NK-92 (cell line): ENCODE measurements around the gene DDX51.
"Not testable (repeated sequence)": the region's sequence is repeated elsewhere in the genome, so short reads cannot be mapped to it uniquely, and the experiment has no call there.

Experiments
- DNase-seq: peaks from one replicate; lab custom pipeline; 2025; ENCODE audit not compliant: unreplicated experiment; lab: John Stamatoyannopoulos, UW

DDX51 gene

GRCh38 chr12:132141976-132142678 is 2.0 kb downstream of the DDX51 start:
- no peak for DNase-seq

DNA sequence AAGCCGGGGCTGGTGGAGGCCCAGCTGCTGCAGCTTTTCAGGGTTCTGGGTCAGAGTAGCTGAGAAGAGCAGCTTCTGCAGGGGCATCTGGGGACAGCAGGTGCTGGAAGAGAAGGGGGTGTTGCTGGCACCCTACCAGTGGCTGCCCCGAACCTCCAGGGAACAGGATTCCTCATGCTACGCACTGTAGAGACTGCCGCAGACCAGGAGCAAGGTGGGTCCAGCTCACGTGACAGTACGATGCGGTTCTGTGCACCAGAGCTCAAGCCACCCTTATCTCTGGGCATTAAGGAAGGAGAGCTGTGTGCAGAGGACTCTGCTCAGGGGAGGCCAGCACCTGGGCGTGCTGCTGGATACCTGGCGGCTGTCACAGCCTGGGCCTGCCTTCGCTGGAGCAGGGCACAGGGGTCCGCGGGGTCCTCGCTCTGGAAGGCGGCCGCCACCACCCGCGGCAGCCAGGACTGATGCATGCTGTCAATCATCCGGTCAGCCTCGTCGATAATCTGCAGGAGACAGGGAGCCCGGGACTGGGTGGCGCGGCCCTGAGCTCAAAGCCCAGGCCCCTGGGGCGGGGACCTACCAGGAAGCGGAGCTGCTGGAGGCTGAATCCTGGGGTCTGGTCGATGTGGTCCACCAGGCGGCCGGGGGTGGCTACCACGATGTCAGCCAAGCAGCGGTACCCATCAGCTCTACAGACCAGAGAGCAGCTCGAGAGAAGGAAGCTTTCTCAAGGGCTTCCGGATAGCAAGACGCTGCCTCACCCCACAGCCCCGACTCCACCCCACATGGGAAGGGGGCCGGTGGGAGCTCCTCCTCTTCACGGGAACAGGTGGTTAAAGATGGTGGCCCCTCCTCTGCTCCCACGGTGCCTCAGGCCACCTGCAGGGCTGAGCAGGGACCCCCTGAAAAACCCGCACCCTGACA is 2.9 kb downstream of the DDX51 start:
- DNase-seq: no peak

DNA sequence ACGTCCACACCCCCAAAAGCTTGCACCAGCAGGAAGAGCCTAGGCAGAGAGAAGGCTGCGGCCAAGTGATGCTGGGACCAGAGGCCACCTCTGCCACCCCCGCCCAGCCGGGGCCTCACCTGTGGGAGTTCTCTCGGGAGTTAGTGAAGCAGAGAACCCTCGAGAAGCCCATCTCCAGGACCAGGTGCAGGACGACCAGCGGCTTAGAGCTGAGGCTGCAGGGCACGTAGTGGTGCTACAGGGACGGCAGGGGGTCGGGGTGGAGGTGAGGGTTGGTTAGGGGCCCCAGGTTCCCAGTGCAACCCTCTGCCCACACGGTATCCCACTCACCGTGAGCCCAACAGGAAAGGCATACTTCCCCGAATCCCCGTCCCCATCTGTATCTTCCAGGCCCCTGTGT is 3.6 kb downstream of the DDX51 start:
- no peak for DNase-seq

- DNase-seq: no peak
Observed at GRCh38 chr12:132139912-132140311, 4.2 kb downstream of the DDX51 start.

- DNase-seq: no peak
Observed at GRCh38 chr12:132138941-132139871, 4.9 kb downstream of the DDX51 start.

DNA sequence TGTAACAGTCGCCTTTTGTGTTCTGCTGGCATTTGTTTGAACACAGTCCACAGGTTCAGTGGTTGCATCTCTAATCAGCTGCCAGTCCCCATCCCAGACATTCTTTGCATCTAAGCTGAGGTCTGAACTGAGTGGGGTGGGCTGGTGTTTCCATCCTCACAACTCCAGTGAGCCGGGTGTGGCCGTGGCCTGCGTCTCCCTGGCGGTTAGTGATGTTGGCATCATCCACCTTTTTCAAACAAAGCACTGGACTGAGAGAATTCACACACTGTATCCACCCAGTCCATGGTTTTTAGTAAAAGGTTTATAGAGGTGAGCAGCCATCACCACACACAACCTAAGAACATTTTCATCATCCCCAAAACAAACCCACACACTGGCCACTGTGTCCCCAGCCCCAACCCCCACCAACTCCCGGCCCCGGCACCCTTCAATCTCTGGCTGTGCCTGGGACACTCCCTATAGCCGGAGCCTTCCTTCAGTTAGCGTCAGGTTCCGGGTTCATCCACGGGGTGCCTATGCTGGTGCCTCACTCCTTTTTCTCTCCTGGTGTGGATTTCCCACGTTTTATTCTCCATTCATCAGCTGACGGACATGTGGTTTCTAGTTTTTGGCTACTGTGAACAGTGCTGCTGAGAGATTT is 6.5 kb downstream of the DDX51 start:
- no peak for DNase-seq

- not testable (repeated sequence) for DNase-seq
Observed at GRCh38 chr12:132136226-132136625, 7.9 kb downstream of the DDX51 start.

DNA sequence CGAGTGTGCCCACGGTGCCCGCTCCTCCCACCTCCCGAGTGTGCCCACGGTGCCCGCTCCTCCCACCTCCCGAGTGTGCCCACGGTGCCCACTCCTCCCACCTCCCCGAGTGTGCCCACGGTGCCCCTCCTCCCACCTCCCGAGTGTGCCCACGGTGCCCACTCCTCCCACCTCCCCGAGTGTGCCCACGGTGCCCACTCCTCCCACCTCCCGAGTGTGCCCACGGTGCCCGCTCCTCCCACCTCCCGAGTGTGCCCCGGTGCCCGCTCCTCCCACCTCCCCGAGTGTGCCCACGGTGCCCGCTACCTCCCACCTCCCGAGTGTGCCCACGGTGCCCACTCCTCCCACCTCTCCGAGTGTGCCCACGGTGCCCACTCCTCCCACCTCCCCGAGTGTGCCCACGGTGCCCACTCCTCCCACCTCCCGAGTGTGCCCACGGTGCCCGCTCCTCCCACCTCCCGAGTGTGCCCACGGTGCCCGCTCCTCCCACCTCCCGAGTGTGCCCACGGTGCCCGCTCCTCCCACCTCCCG is 9.4 kb downstream of the DDX51 start:
- DNase-seq: not testable (repeated sequence)

DNA sequence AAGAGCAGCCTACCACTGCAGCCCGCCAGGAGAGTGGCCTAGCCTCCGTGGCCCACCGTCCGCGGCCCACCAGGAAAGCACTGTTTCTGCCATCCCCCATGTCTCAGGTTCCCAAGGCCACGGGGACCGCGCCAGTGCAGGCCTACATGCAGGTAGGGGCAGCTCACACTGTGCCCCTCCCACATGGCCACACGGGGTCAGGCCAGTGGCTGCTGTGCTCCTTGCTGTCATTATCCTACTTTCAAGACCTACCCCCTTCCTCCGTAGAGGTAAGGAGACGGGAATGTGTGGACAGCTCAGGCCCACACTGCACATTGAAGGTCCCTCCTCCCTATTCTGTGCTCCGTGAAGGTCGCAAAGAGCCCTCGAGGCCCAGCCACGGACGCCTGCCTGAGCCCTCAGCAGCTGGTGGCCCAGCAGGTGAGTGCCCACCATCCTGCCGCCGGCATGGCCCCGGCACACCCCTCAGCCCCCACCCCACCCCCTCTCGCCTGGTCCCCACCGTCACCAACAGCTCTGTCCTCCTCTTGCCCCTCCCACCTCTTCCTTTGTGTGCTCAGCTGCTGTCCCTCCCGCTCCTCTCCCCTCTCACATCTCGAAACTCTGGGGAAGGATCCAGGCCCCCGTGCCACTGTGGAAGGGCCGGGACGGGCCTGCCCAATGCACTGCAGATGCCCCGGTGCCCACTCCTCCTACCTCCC is 10.0 kb downstream of the DDX51 start:
- no peak for DNase-seq

GRCh38 chr12:132132609-132133430 is 11.3 kb downstream of the DDX51 start:
- no peak for DNase-seq

GRCh38 chr12:132131952-132132351 is 12.2 kb downstream of the DDX51 start:
- DNase-seq: no peak

DNA sequence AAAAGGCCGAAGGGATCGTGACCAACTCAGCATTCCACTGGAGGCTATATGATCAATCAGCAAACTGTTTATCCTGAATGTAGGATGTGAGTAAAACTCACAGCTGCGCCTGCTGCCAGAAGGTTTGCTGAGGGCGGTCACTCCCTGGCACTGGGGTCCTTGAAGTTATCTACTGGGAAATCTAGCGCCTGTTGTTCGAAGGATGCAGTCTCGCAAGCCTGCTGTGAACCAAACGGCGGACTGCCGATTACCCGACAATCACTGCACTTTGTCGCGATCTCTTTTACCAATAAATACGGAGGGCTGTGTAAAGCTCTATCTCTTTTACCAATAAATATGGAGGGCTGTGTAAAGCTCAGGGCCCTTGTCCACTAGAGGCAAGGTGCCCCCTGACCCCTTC is 12.9 kb downstream of the DDX51 start:
- no peak for DNase-seq

DNA sequence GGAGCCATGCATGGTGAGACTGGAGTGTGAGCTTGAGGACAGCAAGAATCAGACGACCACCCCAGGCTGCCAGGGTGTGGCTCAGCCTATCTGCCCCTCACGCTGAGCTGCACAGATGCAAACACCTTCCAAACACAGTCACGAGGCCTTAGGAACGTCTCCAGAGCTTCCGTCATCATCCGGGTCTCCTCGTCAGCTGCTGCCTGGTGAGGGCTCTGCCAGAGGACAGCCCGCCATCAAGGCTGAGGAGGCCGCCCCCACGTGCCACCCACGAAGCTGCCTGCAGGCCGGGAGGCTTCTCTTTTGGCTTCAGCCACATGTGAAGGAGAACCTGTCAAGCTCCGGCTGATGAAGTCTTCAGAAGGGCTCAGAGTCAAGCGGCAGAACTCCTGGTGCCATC is 13.4 kb downstream of the DDX51 start:
- no peak for DNase-seq

- DNase-seq: no peak
Observed at GRCh38 chr12:132129007-132129406, 15.1 kb downstream of the DDX51 start.

DNA sequence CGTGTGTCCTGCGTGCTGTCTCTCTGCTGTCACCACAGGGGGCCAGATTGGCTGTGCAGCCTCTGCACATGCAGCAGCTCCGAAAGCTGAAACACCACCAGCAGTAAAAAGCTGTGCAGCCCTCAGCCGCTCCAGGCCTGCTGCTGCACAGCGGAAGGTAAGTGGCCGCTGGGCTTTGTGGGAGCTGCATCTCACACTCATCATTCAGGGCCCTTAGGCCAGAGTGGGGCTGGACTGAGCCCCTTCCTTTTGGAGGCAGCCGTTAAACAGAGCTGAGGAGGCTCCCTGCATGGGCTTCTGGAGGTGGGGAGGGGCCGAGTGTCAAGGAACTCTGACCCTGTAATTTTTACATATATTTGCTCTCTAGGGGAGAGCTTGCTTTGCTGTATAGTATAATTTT is 17.1 kb downstream of the DDX51 start:
- no peak for DNase-seq

DNA sequence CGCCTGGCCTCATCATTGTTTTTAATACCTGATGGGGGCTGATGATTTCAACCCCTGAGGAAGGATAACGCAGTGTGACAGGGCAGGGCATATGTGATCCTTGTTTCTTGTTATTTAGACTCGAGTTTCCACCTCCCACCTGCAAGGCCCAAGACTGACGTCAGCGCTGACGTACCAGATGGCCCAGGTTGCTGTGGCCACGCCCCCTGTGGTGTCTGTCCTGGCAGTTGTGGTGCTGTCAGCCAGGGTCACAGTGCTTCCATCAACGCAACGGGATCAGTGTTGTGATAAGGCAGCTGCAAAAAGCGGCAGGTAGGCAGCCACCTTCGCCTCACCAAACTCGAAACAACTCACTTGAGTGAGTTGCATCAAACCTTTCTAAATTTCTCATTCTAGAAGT is 18.4 kb downstream of the DDX51 start:
- no peak for DNase-seq

- DNase-seq: no peak
Observed at GRCh38 chr12:132124766-132125425, 19.2 kb downstream of the DDX51 start.

- no peak for DNase-seq
Observed at GRCh38 chr12:132123970-132124765, 20.0 kb downstream of the DDX51 start.
